ENCODE data around the gene RAMP2. TPM values are rescaled to one million over a fixed set of nuclear protein-coding genes. Genes with fewer than 3 reads are reported as not detected.
"Not testable (repeated sequence)": the region's sequence is repeated elsewhere in the genome, so short reads cannot be mapped to it uniquely, and the experiment has no call there.

Gene RAMP2
- total and polyA plus RNA-seq, 2 experiments from 2014 or later = 8.8 to 29.5 TPM

GRCh38 chr17:42766124-42766523, 5.1 kb downstream of the RAMP2 start (continued):
- TF ChIP-seq REST (IDR thresholded peaks at IDR 0.05; ENCODE audit: unreplicated experiment) (no peak), CTCF (conservative IDR thresholded peaks at IDR 0.05; ENCODE audit: low read depth in 2 of 2) (no peak)

DNA sequence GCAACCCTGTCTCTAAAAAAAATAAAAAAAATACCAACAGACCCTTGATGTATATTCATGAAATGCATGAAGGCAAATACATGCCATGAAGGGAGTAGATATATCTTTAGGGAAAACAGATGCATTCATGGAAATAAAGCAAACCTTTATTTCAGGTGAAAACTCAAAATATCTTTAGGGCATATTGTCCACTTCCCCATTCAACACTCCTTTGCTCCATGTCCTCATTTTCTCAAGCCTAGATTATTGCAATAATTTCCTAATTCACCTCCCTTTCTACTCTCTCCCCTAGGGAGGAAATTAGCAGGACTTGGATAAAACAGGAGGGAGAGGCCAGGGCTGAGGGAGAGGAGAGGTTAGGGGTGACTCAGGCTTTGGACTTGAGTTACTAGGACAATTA, 6.5 kb downstream of the RAMP2 start:
- Histone ChIP-seq H4K20me1 (replicated peaks; ENCODE audit: insufficient read depth) (no peaks in the 10 kb centered on the region), H3K27ac (ENCODE audit: low read depth) (no peak overlapping the region), H3K9me2 (ENCODE audit: insufficient read depth) (no peaks in the 10 kb centered on the region), H3K4me3 (no peak overlapping the region), H2AFZ (no peak overlapping the region), H3K27me3 (ENCODE audit: insufficient read depth) (peaks cover 4% of the 10 kb centered on the region; the same call in 1 of the 2 replicates), H3K4me2 (no peak overlapping the region), H3K36me3 (ENCODE audit: insufficient read depth) (no peaks in the 10 kb centered on the region), H3K79me2 (replicated peaks; ENCODE audit: insufficient read depth) (no peaks in the 10 kb centered on the region), H3F3A (replicated peaks; ENCODE audit: low read depth) (no peaks in the 10 kb centered on the region), H3K4me1 (ENCODE audit: insufficient read depth) (peaks cover 8% of the 10 kb centered on the region; the same call in 1 of the 2 replicates)
- ATAC-seq = no peak
- H3K4me3 Mint-ChIP-seq = no peak overlapping the region; the same call in 2 of the 3 replicates
- peaks cover 10% of the 10 kb centered on the region for H3K4me1 Mint-ChIP-seq
- H3K36me3 Mint-ChIP-seq (ENCODE audit: low read depth) = no peaks in the 10 kb centered on the region
- DNase-seq (ENCODE audit: low spot score) = no peak
- peaks cover 21% of the 10 kb centered on the region for H3K27me3 Mint-ChIP-seq (ENCODE audit: insufficient read depth, low read depth, poor library complexity)
- H3K9me3 Mint-ChIP-seq = no peaks in the 10 kb centered on the region
- no peak for TF ChIP-seq POLR2AphosphoS5 (IDR thresholded peaks at IDR 0.05; ENCODE audit: low read depth)
- H3K27ac Mint-ChIP-seq = no peak overlapping the region

- H3K27me3 ChIP-seq (ENCODE audit: insufficient read depth); H3K36me3 ChIP-seq (ENCODE audit: insufficient read depth); H3K9me3 Mint-ChIP-seq; ATAC-seq; DNase-seq (ENCODE audit: low spot score); H3F3A ChIP-seq (replicated peaks; ENCODE audit: low read depth); H3K4me3 Mint-ChIP-seq; H3K4me3 ChIP-seq; H3K27ac ChIP-seq (ENCODE audit: low read depth); H3K9me2 ChIP-seq (ENCODE audit: insufficient read depth); H2AFZ ChIP-seq; H3K4me1 ChIP-seq (ENCODE audit: insufficient read depth); H3K4me1 Mint-ChIP-seq; H3K79me2 ChIP-seq (replicated peaks; ENCODE audit: insufficient read depth); H4K20me1 ChIP-seq (replicated peaks; ENCODE audit: insufficient read depth); H3K4me2 ChIP-seq; H3K27ac Mint-ChIP-seq; H3K36me3 Mint-ChIP-seq (ENCODE audit: low read depth): not testable (repeated sequence)
- peaks cover 17% of the 10 kb centered on the region for H3K27me3 Mint-ChIP-seq (ENCODE audit: insufficient read depth, low read depth, poor library complexity)
Observed at GRCh38 chr17:42768006-42768405, 7.0 kb downstream of the RAMP2 start.

DNA sequence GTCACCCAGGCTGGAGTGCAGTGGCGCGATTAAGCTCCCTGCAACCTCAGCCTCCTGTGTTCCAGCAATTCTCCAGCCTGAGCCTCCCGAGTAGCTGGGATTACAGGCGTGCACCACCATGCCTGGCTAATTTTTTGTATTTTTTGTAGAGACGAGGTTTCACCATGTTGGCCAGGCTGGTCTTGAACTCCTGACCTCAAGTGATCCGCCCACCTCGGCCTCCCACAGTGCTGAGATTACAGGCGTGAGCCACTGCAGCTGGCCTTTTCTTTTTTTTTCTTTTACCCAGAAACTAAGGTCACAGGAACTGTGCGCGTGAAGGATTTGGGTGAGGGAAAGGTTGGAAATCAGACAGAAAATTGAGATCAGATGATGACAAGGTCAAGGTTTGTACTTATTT, 8.9 kb downstream of the RAMP2 start:
- H3K9me3 Mint-ChIP-seq; H3K36me3 ChIP-seq (ENCODE audit: insufficient read depth); H3K4me3 ChIP-seq; H3K27ac Mint-ChIP-seq; H3K36me3 Mint-ChIP-seq (ENCODE audit: low read depth); H3K27ac ChIP-seq (ENCODE audit: low read depth); H3K27me3 ChIP-seq (ENCODE audit: insufficient read depth); DNase-seq (ENCODE audit: low spot score); H3K9me2 ChIP-seq (ENCODE audit: insufficient read depth); ATAC-seq; H2AFZ ChIP-seq; H3K79me2 ChIP-seq (replicated peaks; ENCODE audit: insufficient read depth); H4K20me1 ChIP-seq (replicated peaks; ENCODE audit: insufficient read depth); H3K4me2 ChIP-seq; H3K4me1 ChIP-seq (ENCODE audit: insufficient read depth); H3F3A ChIP-seq (replicated peaks; ENCODE audit: low read depth); H3K4me3 Mint-ChIP-seq: not testable (repeated sequence)
- H3K4me1 Mint-ChIP-seq = peaks cover 11% of the 10 kb centered on the region
- peaks cover 19% of the 10 kb centered on the region for H3K27me3 Mint-ChIP-seq (ENCODE audit: insufficient read depth, low read depth, poor library complexity)
